Hematopoietic multipotent progenitor cell (in vitro differentiated cells): ENCODE data around the gene LGI1. TPM values are rescaled to one million over a fixed set of nuclear protein-coding genes. Genes with fewer than 3 reads are reported as not detected.

Experiments used
- total RNA-seq: library from RNA; depleted of rRNA; stranded (reverse); fragments of >200 nt; gene quantifications from one replicate; pipeline ENCODE4 v1.2.3, GENCODE V29; 2012

LGI1 gene
- total RNA-seq, 1 donor: not detected

Other genes starting within 250 kb of the LGI1 start
- gene FFAR4, start 191.3 kb upstream of the LGI1 start, total RNA-seq: not detected
- gene RBP4, start 156.7 kb upstream of the LGI1 start, total RNA-seq: not detected
- gene PDE6C, start 145.4 kb upstream of the LGI1 start, total RNA-seq: not detected
- 2.4 TPM for gene FRA10AC1, start 55.3 kb upstream of the LGI1 start, total RNA-seq
- gene SLC35G1, start 136.0 kb downstream of the LGI1 start, total RNA-seq: 1.9 TPM
- under 0.01 TPM for gene PLCE1, start 236.0 kb downstream of the LGI1 start, total RNA-seq